ENCODE results near the gene GKN1. TPM values are rescaled to one million over a fixed set of nuclear protein-coding genes. Genes with fewer than 3 reads are reported as not detected.

Gene GKN1
- total RNA-seq, 1 donor from 2014 or later: not detected

DNA sequence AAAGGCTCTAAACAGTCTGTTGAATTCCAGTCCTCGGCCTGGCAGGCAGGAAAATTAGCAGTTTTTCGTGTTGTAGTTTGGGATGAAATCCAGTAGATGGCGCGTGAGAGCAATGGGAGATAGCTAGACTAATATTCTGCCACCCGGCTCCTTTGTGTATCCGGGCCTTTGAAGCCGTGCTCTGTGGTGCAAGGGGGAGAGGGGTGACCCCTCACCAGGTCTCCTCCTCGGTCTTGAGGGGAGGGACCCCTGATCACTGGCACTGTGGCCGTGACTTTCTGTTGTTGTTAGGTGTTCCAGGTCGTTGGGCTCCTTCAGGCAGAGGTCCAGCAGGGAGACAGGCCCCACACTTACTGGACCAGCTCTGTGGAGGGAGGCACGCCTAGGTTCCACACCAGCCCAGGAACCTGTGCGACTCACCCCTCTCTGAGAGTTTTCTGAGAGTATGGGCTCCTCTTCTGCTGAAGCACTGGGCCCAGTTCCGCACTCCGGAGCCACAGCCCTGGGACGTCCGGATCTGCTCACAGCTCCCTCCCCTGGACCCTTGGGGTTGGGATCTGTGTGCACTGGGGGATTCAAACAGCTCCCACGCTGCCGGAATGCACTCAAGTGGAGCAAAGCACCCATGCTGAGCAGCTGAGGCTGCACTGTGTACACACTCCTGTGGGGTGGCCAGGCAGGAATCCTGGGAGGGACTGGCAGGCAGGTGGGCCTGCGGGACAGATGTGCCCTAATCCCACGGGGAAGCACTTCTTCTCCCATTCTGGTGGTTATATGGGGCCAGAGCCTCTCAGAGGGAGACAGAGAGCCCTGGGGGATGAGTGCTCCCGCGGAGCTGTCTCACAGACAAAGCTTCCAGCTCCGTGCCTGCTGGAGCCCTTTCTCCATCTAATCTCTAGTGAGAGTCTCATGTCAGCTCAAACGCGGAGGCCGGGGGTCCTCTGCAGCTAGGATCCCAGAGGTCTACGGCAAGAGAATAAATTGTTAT lies 30.6 kb upstream of the GKN1 start:
- TF ChIP-seq, protein P1, sequence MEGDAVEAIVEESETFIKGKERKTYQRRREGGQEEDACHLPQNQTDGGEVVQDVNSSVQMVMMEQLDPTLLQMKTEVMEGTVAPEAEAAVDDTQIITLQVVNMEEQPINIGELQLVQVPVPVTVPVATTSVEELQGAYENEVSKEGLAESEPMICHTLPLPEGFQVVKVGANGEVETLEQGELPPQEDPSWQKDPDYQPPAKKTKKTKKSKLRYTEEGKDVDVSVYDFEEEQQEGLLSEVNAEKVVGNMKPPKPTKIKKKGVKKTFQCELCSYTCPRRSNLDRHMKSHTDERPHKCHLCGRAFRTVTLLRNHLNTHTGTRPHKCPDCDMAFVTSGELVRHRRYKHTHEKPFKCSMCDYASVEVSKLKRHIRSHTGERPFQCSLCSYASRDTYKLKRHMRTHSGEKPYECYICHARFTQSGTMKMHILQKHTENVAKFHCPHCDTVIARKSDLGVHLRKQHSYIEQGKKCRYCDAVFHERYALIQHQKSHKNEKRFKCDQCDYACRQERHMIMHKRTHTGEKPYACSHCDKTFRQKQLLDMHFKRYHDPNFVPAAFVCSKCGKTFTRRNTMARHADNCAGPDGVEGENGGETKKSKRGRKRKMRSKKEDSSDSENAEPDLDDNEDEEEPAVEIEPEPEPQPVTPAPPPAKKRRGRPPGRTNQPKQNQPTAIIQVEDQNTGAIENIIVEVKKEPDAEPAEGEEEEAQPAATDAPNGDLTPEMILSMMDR (IDR thresholded peaks at IDR 0.05; ENCODE audit: unreplicated experiment): peak; percentile 85
- Mint-ChIP-seq H3K4me3 (ENCODE audit: unreplicated experiment) (peak overlapping the region; percentile 6), H3K4me1 (ENCODE audit: unreplicated experiment) (peaks cover 4% of the 10 kb centered on the region), H3K36me3 (ENCODE audit: low read depth, unreplicated experiment) (no peaks in the 10 kb centered on the region), H3K9me3 (ENCODE audit: unreplicated experiment) (no peaks in the 10 kb centered on the region), H3K27ac (ENCODE audit: unreplicated experiment) (no peak overlapping the region), H3K27me3 (ENCODE audit: unreplicated experiment) (peaks cover 2% of the 10 kb centered on the region)
- DNase-seq (ENCODE audit: low spot score): peak; percentile 74

DNA sequence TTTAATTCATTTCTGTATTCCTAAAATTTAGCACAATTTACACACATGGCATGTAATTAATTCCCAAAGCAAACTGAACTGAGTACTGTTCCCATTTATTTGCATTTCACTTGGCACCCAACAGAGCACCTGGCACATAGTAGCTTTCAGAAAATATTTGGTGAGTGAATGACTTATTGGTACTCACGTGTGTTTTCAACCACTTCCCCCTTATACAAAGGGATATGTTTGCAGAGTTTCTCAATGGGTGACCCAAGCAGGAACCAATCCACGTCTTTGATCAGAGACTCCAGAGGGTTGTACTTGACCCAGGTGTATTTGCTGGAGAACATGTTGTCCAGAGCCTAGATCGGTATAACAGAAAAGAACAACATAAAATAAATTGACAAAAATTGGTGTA lies 28.3 kb upstream of the GKN1 start:
- TF ChIP-seq, protein P1 (IDR thresholded peaks at IDR 0.05; ENCODE audit: unreplicated experiment): no peak
- no peak overlapping the region for H3K27ac Mint-ChIP-seq (ENCODE audit: unreplicated experiment)
- H3K9me3 Mint-ChIP-seq (ENCODE audit: unreplicated experiment): no peaks in the 10 kb centered on the region
- no peak overlapping the region for H3K4me3 Mint-ChIP-seq (ENCODE audit: unreplicated experiment)
- DNase-seq (ENCODE audit: low spot score): no peak
- no peaks in the 10 kb centered on the region for H3K36me3 Mint-ChIP-seq (ENCODE audit: low read depth, unreplicated experiment)
- peaks cover 3% of the 10 kb centered on the region for H3K27me3 Mint-ChIP-seq (ENCODE audit: unreplicated experiment)
- H3K4me1 Mint-ChIP-seq (ENCODE audit: unreplicated experiment): peaks cover 4% of the 10 kb centered on the region

DNA sequence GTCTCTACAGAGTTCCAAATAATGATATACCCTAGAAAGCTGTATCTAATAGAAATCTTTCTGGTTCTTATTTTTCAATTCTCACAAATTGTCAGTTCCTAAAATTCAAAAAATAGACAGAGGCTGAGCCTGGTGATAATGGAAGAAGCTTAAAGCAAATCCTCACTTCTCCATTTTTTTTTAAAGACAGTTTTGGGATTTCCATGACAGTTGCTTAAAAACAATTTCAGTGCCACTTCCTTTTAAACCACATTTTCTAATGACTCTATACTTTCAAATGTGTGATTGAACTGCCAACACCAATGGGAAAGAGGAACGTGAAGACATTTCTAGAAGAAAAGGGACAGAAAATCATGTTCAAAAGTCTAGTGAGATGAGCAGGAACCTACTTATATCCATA lies 25.7 kb upstream of the GKN1 start:
- Mint-ChIP-seq H3K9me3 (ENCODE audit: unreplicated experiment) (no peaks in the 10 kb centered on the region), H3K27ac (ENCODE audit: unreplicated experiment) (no peak overlapping the region), H3K4me3 (ENCODE audit: unreplicated experiment) (no peak overlapping the region), H3K27me3 (ENCODE audit: unreplicated experiment) (peaks cover 3% of the 10 kb centered on the region), H3K36me3 (ENCODE audit: low read depth, unreplicated experiment) (no peaks in the 10 kb centered on the region), H3K4me1 (ENCODE audit: unreplicated experiment) (peaks cover under 1% of the 10 kb centered on the region)
- no peak for DNase-seq (ENCODE audit: low spot score)
- TF ChIP-seq, protein P1 (IDR thresholded peaks at IDR 0.05; ENCODE audit: unreplicated experiment): no peak

DNA sequence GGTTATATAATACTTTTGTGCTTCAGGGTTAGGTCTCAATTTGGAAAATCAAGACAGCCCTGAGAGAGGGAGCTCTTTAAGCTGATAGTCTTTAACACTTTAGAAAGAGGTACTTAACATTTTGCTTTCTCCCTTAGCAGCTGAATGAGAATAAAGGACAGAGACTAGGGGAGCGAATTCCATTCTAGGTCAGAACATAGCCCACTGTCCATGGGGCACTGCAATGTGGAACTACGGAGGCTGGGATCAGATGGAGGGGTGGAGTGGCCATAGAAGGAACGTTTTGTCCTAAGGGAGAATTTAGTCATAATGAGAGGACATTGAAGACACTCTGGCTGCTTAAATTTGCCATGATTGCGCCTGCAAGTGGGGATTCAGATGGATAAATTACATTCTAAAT lies 22.5 kb upstream of the GKN1 start:
- DNase-seq (ENCODE audit: low spot score): no peak

More for the DNA sequence above, 22.5 kb upstream of the GKN1 start:
- Mint-ChIP-seq H3K4me3 (ENCODE audit: unreplicated experiment) (no peak overlapping the region), H3K27me3 (ENCODE audit: unreplicated experiment) (peaks cover 3% of the 10 kb centered on the region), H3K36me3 (ENCODE audit: low read depth, unreplicated experiment) (no peaks in the 10 kb centered on the region), H3K27ac (ENCODE audit: unreplicated experiment) (no peak overlapping the region), H3K4me1 (ENCODE audit: unreplicated experiment) (no peaks in the 10 kb centered on the region), H3K9me3 (ENCODE audit: unreplicated experiment) (no peaks in the 10 kb centered on the region)
- TF ChIP-seq, protein P1 (IDR thresholded peaks at IDR 0.05; ENCODE audit: unreplicated experiment): no peak
